VCaP (cell line): ENCODE measurements around the gene HERC4.
"Not testable (repeated sequence)": the region's sequence is repeated elsewhere in the genome, so short reads cannot be mapped to it uniquely, and the experiment has no call there.

Experiments
- H3K27ac ChIP-seq: fragments of 450-650 bp; 2 replicates; pipeline ENCODE4 v1.5.1; 2017
- TF ChIP-seq, protein P1 (sequence below): fragments of 450-650 bp; conservative IDR thresholded peaks from 2 replicates; pipeline ENCODE4 v1.5.1; 2017; ENCODE audit warnings: mild to moderate bottlenecking, moderate library complexity

The HERC4 gene

DNA sequence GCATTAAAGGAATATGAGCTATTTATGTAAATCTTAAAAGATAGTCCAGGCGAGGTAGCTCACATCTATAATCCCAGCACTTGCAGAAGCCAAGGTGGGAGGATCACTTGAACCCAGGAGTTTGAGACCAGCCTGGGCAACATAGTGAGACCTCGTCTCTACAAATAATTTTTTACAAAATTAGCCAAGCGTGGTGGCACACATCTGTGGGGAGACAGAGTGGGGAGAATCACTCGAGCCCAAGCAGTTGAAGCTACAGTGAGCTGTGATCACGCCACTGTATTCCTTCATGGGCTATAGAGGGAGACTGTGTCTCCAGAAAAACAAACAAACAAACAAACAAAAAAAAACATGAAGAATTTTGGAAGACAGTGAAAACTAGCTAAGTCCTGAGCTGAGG, 28.4 kb downstream of the HERC4 start:
- no peak overlapping the region for H3K27ac ChIP-seq
- TF ChIP-seq, protein P1, sequence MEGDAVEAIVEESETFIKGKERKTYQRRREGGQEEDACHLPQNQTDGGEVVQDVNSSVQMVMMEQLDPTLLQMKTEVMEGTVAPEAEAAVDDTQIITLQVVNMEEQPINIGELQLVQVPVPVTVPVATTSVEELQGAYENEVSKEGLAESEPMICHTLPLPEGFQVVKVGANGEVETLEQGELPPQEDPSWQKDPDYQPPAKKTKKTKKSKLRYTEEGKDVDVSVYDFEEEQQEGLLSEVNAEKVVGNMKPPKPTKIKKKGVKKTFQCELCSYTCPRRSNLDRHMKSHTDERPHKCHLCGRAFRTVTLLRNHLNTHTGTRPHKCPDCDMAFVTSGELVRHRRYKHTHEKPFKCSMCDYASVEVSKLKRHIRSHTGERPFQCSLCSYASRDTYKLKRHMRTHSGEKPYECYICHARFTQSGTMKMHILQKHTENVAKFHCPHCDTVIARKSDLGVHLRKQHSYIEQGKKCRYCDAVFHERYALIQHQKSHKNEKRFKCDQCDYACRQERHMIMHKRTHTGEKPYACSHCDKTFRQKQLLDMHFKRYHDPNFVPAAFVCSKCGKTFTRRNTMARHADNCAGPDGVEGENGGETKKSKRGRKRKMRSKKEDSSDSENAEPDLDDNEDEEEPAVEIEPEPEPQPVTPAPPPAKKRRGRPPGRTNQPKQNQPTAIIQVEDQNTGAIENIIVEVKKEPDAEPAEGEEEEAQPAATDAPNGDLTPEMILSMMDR: no peak

DNA sequence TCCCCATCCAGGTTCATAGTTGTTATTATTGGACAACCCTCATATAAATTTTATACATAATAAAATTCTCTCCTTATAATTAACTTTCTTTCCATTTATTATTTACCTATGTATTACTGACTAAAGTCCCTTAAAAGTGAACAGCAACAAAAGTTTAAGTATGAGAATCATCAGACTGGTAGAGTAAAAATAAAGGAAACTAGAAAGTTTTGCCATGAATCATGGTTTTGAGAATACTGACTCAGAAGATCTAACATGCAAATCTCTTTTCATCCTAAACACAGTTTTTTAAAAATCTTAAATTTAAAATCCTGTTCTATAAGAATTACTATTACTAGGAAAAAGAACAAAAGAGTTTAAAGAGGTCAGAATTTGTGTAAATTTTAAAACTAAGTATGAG, 32.1 kb downstream of the HERC4 start:
- TF ChIP-seq, protein P1: no peak
- H3K27ac ChIP-seq: no peak overlapping the region

DNA sequence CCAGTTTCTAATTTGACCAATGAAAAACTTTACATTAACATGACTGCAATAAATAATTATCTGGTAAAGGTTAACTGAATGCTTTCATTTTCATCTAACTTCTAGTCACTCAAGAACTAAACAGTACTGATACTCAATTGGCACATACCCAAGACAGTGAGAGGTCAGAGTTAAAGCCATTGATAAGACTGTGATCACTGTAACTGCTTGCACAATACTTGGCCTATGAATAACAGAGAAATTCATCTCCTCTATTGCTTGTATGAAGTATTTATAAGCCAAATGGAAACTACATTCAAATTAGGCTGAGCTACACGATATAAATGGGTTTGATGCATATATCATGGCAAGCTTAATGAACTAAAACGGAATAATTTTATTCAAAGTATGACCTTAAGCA, 43.0 kb downstream of the HERC4 start:
- TF ChIP-seq, protein P1: no peak
- H3K27ac ChIP-seq: no peak overlapping the region

DNA sequence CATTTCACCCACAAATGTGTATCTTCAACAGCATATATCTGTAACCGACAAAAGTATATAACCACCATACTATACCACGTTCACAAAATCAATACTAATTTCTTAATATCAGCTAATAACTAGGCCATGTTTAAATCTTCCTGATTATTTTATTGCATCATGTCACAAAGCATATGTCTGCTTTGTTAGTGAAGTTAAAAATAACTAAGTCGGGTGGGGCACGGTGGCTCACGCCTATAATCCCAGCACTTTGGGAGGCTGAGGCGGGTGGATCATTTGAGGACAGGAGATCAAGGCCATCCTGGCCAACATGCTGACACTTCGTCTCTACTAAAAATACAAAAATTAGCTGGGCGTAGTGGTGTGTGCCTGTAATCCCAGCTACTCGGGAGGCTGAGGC, 47.7 kb downstream of the HERC4 start:
- no peak overlapping the region for H3K27ac ChIP-seq
- TF ChIP-seq, protein P1: no peak

DNA sequence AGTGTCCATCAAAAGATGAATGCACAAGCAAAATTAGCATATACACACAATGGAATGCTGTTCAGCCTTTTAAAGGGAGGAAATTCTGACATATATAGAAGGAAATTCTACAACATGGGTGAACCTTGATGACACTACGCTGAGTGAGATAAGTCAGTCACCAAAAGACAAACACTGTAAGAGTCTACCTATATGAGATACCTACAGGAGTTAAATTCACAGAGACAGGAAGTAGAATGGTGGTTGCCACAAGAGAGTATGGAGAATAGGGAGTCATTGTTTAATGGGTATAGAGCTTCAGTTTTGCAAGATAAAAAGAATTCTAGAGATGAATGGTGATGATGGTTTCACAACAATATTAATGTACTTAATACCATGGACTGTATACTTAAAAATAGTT, 51.8 kb downstream of the HERC4 start:
- TF ChIP-seq, protein P1: no peak

DNA sequence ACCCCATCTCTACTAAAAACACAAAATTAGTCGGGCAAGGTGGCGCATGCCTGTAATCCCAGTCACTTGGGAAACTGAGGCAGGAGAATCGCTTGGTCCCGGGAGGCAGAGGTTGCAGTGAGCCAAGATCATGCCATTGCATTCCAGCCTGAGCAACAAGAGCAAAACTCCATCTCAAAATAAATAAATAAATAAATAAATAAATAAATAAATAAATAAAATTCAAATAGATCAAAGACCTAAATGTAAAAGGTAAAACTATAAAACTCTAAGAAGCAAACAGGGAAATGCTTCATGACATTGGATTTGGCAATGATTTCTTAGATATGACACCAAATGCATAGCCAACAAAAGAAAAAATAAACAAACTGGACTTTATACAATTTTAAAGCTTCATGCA, 52.8 kb downstream of the HERC4 start:
- H3K27ac ChIP-seq: not testable (repeated sequence)

More for the DNA sequence above, 51.8 kb downstream of the HERC4 start:
- no peak overlapping the region for H3K27ac ChIP-seq

DNA sequence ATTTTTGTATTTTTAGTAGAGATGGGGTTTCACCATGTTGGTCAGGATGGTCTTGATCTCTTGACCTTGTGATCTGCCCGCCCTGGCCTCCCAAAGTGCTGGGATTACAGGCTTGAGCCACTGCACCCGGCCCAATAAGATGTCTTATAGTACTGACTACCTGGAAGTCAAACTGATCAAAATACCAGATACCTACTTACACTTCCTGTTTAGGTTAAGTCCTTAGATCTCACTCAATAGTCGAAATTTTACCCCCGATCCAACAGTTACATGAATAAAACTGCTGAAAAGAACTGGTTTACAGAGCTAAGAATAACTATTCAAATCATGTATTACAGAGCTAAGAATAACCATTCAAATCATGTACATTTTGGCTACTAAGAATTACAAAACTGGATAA, 58.6 kb downstream of the HERC4 start:
- not testable (repeated sequence) for H3K27ac ChIP-seq

DNA sequence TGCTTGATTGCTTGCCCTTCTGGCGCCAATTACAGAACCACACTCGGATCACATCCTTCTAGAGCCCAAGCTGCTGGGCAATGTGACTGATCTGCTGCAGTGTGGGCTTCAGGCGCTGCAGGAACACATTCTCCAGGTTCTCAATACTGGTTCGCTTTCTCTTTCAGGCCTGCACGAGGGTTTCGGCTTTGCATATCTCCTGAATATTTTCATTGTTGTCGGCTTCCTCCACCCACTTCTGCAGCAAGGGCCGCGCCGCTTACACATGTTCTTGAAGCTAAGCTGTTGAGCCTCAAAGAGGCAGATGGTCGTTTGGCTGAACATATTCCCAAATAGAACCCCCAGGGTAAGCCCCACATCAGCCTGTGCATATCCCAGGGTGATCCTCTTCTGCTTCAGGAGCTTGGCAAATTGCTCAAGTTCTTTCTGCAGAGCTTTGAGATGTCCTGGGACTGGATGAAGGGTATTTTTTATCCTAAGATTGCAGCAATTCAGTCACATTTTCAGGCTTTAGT, 64.6 kb downstream of the HERC4 start:
- no peak overlapping the region for H3K27ac ChIP-seq

More for the DNA sequence above, 64.6 kb downstream of the HERC4 start:
- TF ChIP-seq, protein P1: no peak
